Measurements from ENCODE around the gene FAM210B.
"Not testable (repeated sequence)": the region's sequence is repeated elsewhere in the genome, so short reads cannot be mapped to it uniquely, and the experiment has no call there.

The FAM210B gene

DNA sequence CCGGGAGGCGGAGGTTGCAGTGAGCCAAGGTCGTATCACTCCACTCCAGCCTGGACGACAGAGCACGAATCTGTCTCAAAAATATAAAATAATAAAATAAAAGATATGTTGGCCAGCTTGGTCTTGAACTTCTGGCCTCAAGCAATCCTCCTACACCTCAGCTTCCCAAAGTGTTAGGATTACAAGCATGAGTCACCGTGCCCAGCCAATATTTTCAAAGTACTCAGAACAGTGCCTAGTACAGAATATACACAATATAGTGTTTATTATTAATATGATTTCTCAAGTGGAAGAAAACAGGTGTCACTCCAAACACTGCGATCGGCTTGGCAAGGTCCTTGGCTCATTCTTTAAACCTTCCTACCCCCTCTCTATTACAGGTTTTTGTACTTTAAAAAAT, 3.1 kb downstream of the FAM210B start:
- DNase-seq: no peak

DNA sequence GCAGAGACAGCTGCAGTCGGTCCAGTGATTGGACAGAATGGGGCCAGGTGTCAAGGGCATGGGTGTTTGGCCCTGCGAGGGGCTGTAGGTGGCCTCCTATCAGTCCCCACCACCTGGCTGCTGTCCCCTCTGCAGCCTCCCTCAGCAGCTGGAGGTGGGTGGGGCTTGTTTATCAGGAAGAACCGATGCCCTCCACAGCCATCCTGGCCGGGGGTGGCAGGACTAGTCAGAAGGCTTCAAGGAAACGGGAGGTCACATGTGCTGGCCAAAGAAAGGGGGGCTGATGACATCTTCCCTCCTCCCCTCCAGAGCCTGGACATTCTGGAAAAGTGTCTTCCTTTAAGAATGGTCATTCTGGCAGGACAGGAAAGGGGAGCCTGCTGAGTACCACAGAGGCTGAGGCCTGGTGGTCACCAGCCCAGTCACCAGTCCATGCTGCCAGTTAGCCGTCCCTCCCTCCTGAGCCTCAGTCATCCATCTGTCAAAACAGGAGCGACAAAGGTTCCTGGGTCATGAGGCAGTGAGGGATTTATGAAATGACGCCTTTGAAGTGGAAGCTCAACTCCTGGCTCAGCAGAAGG, 4.1 kb downstream of the FAM210B start:
- DNase-seq: no peak

- DNase-seq: no peak
Observed at GRCh38 chr20:56363491-56363890, 4.7 kb downstream of the FAM210B start.

DNA sequence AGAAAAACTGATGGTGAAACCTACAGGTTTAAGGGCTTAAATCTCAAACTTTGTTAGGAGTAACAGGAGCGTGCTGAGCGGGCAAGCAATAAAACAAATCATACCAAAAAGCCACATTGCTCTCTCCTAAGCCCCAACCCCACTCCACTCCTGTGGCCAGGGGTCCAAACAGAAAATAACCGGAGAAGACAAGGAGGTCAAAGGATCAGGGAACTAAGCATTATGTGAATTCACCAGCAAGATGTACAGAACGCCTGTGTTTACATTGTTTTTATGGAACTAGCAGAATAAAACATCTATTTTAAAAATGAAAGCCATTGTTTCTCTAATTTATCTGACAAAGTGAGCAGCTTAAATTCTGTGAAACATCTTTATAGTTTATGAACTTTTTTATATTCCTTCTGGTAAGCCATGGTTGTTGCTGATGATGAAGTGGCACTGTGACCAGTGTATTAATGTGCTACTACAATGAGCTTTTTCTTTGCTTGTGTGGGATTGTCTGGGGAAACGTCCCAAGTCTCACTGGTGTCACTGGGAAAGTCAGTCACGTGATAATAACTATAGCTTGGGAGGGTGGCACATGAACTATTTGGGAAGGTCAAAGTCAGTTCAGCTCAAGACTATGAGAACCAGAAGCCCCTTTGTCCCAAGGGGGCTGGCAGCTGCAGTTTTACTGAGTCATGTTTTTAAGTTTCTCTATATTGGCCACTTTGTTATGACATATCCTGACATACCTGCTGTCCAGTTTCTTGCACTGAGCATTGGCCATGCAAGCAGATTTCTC, 9.8 kb downstream of the FAM210B start:
- DNase-seq: no peak

- DNase-seq: no peak
Observed at GRCh38 chr20:56369179-56369578, 10.4 kb downstream of the FAM210B start.

DNA sequence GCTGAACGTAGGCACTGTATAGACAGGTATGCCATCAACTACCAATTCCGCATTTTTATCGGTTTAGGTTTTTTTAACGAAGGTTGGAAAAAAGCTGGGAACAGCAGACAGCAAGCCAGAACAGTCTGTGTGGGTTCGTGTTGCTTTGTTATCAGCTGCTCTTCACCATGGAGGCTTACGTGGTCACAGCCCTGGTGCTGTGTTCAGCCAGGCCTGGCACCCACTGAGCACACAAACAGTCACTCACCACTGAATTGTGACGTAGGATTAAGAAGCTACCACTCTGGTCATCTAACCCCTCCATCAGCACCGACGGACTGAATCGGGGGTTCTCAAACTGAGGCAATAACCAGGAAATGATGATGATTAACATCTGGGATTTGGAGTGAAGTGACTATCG, 13.2 kb downstream of the FAM210B start:
- DNase-seq: no peak

- DNase-seq: no peak
Observed at GRCh38 chr20:56372850-56373249, 14.1 kb downstream of the FAM210B start.

DNA sequence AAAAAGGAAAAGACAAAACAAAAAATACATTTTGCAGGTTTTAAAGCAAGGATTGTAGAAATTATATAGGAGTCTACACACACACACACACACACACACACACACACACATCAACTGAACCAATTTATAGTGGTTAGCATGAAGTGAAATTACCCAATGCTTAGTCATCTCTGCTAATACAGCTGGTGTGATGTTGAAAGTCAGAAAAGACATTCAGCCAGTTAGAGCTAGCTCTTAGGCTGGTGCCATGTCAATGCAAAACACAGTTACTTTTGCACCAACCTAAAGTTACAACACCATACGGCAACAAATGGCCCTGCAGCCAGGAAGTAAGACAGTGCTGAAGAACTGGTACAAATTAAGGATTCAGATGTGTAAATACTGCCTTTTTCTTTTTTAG, 15.2 kb downstream of the FAM210B start:
- no peak for DNase-seq

DNA sequence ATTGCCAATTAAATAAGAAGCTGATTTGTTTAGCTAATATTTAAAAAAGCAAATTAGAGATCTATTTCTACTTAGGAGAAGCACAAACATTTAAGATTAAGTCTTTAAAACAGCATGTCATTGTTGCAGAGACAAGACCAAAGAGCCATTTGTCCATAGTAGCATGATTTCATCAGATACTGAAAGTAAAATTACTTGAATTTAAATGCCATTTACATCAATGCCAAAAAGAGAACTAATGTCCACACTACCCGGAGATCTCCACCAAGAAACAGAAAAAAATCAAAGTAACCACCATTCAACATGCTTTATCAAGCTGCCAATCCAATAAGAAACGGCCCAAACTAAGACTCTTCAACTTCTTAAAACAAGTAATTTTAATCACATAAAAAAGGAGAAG, 17.6 kb downstream of the FAM210B start:
- DNase-seq: no peak

GRCh38 chr20:56378386-56378785, 19.6 kb downstream of the FAM210B start:
- DNase-seq: no peak

GRCh38 chr20:56380375-56380774, 21.6 kb downstream of the FAM210B start:
- no peak for DNase-seq

DNA sequence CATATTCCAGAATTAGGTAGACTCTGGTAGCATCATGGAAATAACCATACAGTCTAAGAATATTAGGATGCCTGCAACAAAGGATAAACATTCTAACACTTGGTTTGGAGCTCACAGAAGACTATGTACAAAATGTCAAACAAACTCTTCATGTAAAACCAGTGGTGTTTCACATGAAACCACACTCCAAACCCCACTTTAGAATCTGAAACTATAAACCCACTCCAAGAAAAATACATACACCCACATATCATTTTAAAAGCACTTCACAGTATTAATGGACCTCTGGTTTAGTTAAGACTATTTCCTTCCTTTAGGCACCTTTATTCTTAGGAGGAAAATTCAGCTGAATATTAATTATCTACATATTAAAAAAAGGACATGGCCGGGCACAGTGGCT, 22.7 kb downstream of the FAM210B start:
- DNase-seq: no peak

- DNase-seq: no peak
Observed at GRCh38 chr20:56382696-56383095, 23.9 kb downstream of the FAM210B start.

- no peak for DNase-seq
Observed at GRCh38 chr20:56383334-56383733, 24.6 kb downstream of the FAM210B start.

DNA sequence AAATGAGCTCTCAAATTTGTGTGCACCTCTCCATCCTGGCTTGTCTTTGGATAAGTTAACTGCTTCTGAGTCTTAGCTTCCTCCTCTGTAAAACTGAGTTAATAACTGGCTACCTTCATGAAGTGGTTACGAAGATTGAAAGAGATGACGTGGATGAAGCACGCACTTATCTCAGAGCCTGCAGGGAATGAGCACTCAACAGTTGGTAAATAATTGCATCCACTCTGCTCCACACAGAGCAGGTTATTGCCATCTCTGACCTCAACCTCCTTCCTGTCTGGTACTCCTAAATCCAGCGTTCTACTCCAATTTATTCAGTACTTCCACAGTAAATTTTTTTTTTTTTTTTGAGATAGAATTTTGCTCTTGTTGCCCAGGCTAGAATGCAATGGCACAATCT, 26.4 kb downstream of the FAM210B start:
- no peak for DNase-seq

GRCh38 chr20:56386219-56386618, 27.4 kb downstream of the FAM210B start:
- no peak for DNase-seq

DNA sequence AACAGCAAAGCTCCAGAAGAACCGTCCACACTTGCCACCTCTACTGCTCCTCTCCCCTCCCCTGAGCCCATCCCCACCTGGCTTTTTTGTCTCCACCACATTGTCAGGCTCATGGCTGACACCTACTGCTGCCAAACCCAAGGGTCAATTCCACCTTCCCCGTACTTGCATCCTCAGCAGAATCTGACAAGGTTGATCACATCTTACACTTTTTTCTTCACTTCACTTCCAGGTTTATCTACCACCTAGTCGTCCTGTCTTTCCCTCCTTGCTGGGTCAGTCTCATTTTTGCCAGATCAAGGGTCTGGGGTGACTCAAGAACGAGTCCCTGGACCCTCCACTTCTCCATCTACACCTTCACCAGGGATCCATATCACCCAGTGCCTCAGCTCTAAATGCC, 30.1 kb downstream of the FAM210B start:
- no peak for DNase-seq

- DNase-seq: no peak
Observed at GRCh38 chr20:56389807-56390206, 31.0 kb downstream of the FAM210B start.

GRCh38 chr20:56390396-56390795, 31.6 kb downstream of the FAM210B start:
- not testable (repeated sequence) for DNase-seq

DNA sequence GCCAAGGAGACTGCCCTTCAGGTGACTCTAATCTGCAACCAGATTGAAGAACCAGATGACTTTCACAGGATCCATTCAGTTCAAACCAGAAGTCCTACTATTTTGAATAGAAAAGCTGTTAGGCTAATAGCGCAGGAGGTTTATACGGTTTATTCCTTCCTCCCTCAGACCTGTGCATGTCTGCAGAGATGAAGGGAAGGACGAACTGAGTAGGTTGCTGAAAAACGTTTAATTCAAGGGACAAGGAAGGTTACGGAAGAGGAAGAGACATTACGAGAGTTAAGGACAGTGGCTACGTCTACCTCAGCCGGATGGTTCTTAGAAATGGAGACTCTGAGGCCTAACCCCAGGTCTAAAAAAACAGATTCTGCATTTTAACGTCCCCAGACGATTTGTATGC, 32.3 kb downstream of the FAM210B start:
- no peak for DNase-seq

DNA sequence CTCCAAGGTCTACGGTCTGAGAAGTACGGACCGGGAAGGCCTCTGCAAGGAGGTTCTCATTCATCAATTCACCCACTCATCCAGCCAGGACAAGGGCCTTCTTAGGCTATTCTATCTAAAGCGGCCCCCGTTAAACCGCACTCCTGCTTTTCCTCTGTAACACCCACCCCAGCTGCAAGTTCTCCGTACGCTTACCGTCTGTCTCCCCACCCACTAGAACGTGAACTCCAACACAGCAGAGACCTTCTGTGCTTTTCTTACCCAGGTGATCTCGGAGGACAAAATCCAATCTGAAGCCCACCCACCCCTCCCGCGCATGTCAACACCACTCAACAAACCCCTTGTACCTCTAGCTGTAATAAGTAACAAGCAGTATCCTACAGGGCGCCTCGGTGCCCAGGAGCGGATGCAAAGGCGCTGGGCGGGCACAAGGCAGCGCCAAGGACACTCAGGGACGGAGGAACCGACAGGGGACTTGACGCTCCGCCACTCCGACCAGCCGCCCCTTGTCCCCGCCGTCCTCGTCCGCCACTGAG, 32.9 kb downstream of the FAM210B start:
- no peak for DNase-seq

- DNase-seq: peak; percentile 87
Observed at GRCh38 chr20:56392132-56392880, 33.5 kb downstream of the FAM210B start, which contains the start of the genes AURKA and CSTF1. TSS of gene AURKA (minus strand) at chr20:56392215. CDS start at chr20:56388197, 4,018 bp downstream. TSS of gene CSTF1 (plus strand) at chr20:56392645. CDS start at chr20:56395553, 2,908 bp downstream.

DNA sequence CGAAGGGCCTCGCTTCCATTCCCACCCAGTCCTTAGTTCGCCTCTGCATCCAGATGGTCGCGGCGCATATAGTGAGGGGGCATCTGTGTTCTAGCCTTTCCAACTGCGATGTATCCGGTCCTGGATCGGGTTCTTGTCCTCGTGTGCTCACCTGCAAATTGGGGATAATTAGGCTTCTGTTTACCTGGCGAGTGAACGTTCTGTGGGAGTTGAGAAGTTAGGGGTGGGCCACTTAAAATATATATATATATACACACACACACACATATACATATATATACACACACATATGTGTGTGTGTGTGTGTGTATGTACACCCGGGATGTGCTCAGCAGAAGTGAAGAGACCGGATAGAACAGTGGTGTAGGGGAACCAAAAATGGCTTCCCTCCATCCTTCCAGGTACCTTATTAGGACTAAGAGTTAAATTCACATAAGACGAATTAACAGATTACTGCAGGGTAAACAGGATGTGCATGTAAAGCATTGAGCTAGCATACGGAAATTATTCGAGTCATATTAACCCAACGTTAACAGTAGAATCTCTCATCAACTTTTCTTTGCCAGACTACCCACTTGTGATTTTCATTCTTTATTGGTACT, 34.2 kb downstream of the FAM210B start:
- no peak for DNase-seq

All from NCI-H2029 treated with DMSO at 0.1 percent for 48 hours (cell line).